ENCODE measurements around the gene VAPB.
"Not testable (repeated sequence)": the region's sequence is repeated elsewhere in the genome, so short reads cannot be mapped to it uniquely, and the experiment has no call there.

Gene VAPB

DNA sequence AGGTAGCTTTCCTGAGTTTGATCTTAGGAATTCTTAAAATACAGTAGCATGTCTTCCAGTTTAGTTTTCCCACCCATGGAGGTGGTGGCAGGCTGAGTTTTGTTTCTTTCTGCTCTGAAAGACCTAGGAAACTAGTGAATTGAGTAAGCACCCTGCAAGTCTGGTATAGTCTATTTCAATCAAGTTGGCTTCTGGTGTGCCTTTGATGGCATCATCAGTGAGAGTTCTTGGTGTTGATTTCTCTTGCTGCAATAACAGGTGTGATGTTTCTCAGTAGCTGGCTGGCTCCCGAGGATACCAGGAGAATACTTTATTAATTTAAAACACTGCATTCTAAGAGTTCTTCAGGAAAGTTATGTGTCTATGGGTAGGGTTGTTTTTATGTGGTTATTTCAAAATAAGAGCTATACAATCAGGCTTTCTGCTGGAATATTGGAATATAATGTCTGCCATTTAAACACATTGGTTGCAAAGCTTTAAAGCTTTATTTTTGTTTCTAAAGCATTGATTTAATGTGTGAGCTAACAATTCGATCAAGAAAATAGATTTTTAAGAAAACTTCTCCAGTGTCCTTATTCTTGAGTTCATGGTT is 19.0 kb downstream of the VAPB start:
- no peak for DNase-seq

DNA sequence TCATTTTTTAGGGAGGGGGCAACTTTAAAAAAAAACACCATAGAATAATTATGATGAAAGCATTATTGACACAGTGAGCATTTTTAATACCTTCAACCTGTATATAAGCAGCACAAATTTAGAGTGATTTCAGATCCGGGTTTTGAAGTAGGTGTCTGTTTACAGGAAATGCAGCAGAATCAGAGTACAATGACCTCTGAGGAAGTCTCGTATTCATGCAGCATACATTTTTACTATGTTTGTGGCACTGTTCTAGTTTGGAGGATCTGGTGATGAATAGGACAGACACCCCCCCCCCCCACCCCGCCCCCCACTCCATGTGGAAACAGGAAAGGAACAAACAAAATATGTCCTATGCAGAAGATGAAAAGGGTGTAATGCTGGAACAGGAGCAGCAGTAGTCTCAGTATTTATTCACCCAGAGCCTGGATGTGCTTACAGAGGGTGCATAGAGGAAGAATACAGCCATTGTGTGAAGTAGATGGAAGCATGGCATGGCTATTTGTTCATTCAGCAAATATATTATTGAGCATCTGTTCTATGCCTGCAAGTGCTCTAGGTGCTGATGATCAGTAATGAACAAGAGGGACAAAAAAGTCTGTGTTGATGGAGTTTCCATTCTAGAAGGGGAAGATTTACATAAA is 19.7 kb downstream of the VAPB start:
- DNase-seq, result no peak

GRCh38 chr20:58414216-58414615 is 25.2 kb downstream of the VAPB start:
- not testable (repeated sequence) for DNase-seq

- not testable (repeated sequence) for DNase-seq
These were observed 25.8 kb downstream of the VAPB start for GRCh38 chr20:58414786-58415185.

GRCh38 chr20:58416057-58416456 is 27.0 kb downstream of the VAPB start:
- no peak for DNase-seq

GRCh38 chr20:58416835-58417234 is 27.8 kb downstream of the VAPB start:
- DNase-seq, result no peak

GRCh38 chr20:58417438-58417837 is 28.4 kb downstream of the VAPB start:
- no peak for DNase-seq

GRCh38 chr20:58418949-58419748 is 30.1 kb downstream of the VAPB start:
- no peak for DNase-seq

DNA sequence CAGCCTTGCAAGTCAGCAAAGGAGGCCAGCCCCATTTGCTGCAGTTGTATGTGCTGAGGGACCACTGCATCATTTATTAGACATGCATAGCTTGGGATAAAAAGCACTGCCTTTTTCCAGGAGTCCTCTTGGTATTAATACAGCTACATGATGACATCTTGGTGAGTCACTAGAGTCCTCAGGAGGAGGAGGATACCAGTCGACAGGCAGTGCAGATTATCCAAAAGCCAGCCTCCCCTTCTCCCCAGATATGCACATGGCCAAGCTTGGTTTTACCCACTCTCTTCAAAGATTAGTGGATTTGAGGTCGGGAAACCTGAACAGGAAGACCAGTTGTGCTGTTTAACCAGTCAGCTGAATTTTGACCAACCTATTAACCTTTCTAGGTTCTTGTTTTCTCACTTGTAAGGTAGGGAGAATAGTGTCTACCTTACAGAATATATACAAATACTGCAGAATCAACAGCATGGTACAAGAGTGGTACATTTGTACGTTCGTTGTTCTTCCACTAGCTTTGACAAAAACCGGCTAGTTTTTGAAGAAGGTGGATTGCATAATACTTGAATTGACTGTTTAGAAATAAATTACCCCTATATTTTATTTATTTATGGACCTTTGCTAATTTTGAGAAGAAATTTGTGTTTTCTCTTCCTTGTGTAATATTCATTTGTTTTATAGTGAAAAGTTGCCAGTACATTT is 31.9 kb downstream of the VAPB start:
- no peak for DNase-seq

- DNase-seq, result no peak
These were observed 32.4 kb downstream of the VAPB start for GRCh38 chr20:58421497-58421850.

- no peak for DNase-seq
These were observed 35.4 kb downstream of the VAPB start for GRCh38 chr20:58424218-58424969.

DNA sequence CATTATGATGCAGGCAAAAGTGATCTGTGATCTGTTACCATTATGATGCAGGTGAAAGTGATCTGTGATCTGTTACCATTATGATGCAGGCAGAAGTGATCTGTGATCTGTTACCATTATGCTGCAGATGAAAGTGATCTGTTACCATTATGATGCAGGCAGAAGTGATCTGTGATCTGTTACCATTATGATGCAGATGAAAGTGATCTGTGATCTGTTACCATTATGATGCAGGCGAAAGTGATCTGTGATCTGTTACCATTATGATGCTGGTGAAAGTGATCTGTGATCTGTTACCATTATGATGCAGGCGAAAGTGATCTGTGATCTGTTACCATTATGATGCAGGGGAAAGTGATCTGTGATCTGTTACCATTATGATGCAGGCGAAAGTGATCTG is 38.5 kb downstream of the VAPB start:
- not testable (repeated sequence) for DNase-seq

DNA sequence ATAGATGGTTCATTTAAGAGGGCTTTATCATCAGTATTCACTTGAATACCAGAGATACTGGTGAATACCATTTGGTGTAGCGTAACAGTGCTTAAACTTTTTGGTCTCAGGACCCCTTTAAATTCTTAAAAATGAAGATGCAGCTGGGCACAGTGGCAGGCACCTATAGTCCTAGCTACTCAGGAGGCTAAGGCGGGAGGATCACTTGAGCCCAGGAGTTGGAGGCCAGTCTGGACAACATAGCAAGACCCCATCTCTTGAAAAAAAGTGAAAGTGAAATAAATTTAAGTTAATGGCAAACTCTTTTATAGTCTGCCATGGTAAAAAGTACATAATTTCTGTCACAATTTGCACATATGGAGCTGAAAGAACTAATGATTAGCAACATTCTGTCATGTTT is 39.3 kb downstream of the VAPB start:
- DNase-seq, result no peak

DNA sequence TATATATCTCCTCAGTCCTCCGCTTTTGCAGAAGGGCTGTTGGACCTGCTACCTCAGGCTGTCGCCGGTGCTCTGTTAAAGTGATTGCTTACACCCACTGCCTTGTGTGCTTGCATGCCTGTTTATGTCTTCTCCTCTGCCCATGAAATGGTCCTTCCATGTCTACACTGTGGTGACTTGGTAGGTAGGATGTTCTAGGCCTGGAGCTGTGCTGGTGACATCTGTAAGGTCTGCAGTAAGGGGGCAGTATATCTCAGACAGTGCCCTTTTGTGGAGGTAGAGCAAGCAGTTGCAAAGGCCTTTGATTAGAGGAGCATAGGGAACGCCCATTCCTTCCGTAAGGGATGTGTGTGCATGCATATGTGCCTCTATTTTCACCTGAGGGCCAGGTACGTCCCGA is 40.3 kb downstream of the VAPB start:
- no peak for DNase-seq

DNA sequence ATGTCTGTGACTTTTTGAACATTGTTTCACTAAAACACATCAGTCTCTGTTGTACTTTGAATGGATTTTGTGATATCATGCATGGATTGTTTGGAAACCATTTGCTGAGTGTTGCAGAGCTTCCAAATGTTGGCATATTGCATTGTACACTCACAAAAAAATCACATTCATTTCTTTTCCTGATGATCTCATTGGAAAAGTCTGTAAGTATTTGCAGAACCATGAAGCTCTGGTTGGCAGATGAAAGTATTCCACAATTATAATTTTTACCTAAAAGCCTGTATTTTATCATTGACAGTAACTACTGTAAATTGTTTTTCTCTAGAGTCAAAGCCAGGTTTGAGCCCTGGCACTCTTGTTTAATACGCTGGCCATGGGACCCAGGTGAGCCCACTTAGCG is 42.1 kb downstream of the VAPB start:
- DNase-seq, result no peak

DNA sequence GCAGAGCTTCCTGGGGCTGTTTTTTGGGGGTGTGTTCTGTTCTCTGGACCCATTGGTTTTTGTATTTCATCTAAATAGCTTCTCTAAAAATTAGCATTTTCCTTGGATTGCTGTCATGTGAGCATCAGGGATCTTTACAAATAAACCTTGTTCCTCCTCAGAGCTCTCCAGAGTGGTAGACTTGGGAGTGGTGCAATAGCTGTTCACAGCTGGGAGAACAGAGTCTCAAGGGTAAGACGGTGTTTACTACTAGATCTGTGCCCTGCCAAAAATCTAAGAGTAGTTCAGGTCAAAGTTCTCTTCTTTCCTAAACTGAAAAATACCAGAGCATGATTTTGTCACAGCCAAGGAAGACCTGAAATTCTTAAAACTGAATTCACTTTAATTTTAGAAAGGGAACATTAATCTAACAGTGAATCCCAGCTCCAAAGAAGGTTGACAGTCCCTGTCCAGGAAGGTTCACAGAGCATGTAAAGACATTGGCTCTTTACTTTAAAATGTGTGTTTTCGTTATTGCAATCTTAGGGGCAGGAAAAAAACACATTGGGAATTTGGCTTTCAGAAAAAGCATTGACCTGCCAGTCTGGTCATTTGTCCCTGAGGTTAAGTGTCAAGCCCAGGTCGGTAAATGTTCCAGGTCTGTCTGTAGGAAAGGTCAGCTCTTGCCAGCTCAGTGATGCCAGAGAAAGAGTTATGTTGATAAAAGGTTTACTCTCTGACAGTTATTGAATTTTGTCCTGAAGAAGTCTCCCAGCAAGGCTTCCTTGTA is 43.3 kb downstream of the VAPB start:
- DNase-seq, result no peak

GRCh38 chr20:58433029-58433647 is 44.1 kb downstream of the VAPB start:
- no peak for DNase-seq

- no peak for DNase-seq
These were observed 44.7 kb downstream of the VAPB start for GRCh38 chr20:58433759-58434158.

- DNase-seq, result no peak
These were observed 45.3 kb downstream of the VAPB start for GRCh38 chr20:58434326-58434725.

DNA sequence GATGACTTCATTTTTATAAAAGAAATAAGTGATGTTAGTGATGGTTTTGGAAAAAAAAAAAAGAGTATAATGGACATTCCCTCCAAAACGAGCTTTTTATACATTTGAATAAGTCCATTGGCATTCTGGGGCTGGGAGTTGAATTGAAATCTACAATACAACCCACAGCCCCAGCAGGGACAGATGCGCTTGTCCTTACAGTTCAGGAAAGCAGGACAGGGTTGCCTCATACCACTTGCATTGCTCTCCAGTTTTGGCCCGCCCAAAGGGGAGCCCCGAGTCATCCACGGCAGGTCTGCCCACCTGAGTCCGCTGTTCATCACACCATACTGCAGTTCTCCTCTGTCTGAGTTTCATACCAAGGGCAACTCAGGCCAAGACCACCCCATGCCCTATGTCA is 46.2 kb downstream of the VAPB start:
- no peak for DNase-seq

- DNase-seq, result no peak
These were observed 48.0 kb downstream of the VAPB start for GRCh38 chr20:58436868-58437645.

Data from NCI-H1694 (cell line).